Kidney glomerular epithelial cell (primary cell): Measurements from ENCODE around the gene RPL19.

Experiments used
- DNase-seq: peaks from one replicate; lab custom pipeline; 2025; lab: John Stamatoyannopoulos, UW

The RPL19 gene

DNA sequence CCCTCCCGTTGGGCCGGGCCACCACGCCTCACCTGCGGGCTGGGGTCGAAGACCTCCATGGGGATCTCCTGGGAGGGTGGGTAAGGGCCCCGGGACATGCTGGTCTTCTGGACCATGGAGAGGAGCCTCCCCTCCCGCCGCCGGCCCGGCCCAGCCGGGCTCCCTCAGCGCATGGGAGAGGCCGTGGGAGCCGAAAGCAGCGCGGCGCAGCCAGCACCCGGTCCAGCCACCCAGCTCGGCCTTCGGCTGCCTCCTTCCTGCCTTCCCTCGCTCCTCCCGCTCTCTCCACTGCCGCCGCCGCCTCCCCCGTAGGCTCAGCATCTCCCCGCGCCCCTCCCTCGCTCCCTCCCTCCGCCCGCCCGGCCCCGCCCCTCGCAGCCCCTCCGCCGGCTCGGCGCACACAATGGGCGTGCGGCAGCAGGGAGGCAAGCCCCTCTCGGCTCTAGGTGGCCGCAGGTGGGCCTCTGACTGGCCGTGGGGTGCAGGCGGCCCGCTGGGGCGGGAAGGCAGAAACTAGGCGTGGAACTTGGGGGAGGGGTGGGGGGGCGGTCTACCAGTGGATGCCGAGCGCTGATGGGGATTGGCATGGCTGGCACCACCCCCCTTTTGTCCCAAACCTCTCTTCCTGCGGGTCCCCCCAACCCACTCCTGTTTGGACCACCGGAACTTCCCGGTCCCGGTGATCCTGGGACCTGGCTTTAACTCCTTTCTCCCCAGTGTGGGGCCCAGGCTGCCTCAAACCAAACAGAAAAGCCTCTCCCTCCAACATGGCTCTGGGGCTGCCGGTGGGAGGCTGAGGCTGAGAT is 2.5 kb upstream of the RPL19 start, which contains the start of gene CACNB1:
TSS of gene CACNB1 (minus strand) at position 290 of the 806 bp plus-strand sequence. CDS start at position 116, 174 bp downstream.
- peak; percentile 69 for DNase-seq

DNA sequence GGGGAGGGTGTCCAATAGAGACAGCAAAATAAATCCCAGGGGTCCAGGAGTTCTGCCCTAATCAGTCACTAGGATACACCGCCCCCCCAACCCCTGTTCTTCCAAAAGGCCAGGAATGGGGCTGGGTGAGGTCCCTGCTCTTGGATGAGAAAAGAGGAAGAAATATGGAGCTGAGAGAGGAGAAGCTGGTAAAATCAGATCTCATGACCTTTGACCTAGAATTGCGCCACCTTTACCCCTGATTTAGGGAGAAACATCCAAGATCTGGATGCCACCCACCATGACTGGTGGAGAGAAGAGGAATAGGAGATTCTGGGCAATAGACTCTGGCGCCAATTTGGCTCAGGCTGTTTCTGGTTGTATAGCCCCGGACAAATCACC is 1.9 kb upstream of the RPL19 start:
- DNase-seq: no peak

DNA sequence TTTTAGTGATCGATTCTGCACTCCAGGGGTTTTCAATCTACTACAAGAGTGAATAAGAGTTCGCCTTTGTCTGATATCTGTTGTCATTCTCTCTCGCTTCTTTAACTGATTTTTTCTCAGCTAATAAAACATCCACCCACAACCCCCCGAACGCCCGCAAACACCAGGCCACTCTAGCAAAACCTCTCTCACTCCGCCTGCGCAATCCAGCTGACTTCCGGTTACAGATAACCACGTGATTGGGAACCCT is 338 bp upstream of the RPL19 start:
- DNase-seq: no peak

DNA sequence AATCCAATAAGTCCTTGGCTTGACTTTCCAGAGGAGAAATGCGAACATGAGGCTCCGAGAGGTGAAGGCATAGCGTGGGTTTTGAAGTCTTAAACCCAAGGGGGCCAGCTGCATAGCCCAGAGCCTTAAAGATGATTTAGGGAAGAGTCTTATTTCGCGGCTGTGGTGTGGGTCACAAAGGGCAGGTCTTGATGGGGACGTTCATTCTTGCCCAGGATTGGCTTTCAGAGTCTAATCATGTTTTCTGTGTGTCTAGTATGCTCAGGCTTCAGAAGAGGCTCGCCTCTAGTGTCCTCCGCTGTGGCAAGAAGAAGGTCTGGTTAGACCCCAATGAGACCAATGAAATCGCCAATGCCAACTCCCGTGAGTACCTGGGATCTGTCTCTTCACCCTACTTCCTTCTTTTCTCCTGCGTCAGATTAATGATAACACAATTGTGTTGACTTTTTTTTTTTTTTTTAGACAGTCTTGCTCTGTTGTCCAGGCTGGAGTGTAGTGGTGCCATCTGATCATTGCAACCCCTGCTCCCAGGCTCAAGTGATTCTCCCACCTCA is 951 bp downstream of the RPL19 start:
- DNase-seq: no peak

DNA sequence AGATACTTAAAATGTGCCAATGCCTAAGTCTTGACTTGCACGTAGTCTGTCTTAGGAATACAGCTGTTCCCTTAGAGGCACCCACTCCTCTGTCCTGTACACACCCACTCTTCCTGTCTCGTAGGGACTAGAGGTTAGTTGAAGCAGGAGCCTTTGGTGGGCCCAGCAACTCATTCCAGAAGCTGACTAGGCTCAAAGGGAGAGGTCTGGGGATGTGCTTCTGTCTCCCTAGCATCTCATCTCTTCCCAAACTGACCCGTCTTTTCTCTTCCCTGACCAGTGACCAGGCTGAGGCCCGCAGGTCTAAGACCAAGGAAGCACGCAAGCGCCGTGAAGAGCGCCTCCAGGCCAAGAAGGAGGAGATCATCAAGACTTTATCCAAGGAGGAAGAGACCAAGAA is 4.2 kb downstream of the RPL19 start:
- DNase-seq: no peak

DNA sequence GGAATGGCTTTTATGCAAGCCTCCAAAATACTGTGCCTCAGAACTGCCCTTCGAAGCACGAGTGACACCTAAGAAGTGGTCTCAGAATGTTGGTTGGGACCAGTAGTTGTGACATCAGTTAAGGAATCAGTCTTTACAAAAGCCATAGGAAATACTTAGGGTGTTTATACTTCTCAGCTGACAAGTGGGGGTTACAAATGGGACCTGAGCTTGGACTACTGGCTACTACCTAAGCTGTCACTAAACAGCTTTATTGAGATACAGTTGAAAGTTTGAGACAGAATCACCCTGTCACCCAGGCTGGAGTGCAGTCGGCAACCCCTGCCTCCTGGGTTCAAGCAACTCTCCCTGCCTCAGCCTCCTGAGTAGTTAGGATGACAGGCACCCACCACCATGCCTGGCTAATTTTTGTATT is 5.0 kb downstream of the RPL19 start:
- no peak for DNase-seq

DNA sequence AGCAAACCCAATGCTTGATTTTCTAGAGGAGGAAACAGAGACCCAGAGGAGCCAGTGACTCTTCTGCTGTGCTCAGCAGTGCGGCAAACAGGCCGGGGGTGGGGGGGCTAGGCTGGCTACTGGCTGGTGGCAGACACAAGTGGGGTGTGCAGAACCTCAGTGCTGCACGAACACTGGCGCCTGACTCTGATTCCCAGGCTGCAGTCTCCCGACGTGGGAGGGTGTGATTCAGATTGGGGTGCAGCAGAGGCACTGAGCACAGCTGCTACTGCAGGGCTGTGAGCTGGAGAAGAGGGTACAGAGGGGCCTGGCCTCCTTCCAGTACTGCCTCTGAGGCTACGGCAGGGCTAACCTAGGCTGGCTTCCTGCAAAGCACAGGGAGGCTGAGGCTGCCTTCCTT is 8.1 kb downstream of the RPL19 start:
- DNase-seq: no peak

DNA sequence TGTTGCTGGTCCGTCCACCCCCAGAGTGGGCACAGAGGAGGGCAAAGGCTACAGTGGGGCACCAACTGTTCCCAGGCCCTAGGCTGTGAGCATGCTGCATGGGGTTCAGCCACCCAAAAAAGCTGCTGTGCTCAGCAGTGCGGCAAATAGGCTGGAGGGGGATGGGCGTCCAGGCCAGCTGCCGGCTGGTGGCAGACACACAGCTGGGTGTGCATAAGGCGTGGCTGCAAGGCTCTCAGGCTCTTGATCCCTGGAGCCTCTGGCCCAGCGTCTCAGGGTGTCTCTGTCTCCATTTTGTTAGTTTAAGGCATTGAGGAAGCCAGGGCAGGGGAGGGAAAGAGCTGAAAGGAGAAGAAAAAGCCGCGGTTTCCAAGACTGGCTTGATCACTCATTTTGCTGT is 8.8 kb downstream of the RPL19 start:
- no peak for DNase-seq

DNA sequence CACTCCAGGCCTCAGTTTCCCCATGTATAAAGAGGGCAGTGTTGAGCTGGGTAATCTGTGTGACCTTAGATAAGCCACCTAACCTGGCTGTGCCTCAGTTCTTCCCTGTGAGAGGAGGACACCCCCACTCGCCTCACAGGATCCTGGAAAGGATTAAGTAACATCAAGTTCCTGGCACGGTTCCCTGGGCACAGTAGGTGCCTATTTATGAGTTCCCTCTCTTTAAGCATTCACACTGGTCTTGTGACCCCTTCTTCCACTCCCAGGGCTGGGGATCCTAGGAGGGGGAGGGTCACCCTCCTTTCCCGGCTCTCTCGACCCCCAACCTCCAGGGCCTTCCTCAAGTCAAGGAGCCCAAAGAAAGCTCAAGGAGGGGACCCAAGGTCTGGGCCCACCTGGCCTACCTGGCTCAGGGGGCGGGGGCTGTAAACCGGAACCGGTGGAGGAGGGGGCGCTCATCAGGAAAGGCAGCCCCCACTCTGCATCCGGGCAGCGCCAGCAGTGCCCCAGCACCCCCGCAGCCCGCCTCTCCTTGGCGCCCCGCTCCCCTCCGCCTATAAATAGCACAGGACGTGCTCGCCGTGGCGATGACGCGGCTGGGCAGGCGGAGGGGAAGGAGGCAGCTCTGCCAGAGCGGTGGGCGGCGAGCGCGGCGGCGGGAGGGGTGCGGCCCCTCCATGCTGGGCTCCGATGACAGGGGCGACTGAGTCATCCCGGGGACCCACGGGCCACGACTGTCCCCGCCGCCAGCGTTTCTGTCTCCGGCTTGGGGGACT is 9.4 kb downstream of the RPL19 start:
- DNase-seq: no peak

DNA sequence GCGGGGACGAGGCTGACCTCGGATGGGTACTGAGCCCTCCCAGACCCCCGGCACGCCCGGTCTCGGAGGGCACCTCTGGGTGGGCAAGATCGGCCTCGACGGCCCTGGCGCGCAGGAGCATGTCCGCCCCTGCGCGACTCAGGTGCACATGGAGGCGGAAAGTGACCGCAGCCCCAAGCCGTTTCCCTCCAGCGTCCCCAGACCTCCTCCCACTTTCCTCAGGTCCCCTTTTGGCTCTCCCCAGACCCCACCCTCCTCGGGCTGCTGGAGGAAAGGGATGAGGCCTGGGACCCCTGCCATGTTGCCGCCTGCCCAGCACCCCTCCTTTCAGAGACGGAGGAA is 10.0 kb downstream of the RPL19 start:
- no peak for DNase-seq

DNA sequence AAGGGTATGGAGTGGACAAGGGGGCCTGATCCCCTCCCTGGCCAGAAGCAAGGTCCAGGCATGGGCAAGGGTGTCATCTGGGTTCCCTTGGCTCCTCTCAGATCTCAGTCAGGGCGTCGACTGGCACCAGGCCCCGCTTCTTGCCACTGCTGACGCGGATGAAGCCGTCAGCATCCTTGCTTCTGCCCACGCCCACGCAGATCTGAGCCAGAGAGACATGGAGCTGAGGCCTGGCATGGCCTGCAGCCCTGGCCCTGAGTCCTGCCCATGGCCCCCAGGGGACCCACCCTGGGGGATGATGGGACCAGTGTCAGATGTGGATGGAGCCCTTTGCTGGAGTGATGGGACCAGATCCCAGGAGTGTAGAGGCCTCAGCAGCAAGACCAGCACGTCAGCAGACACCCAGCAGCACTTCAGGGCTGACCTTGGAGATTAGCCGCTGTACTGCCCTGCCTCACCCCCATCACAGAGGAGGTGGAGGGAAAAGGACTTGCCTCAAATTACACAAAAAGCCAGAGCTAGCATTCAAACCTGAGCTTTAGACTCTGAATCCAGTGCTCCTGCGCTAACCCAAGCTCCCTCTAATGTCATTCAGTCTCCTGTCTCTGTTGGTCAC is 12.2 kb downstream of the RPL19 start:
- DNase-seq: no peak

DNA sequence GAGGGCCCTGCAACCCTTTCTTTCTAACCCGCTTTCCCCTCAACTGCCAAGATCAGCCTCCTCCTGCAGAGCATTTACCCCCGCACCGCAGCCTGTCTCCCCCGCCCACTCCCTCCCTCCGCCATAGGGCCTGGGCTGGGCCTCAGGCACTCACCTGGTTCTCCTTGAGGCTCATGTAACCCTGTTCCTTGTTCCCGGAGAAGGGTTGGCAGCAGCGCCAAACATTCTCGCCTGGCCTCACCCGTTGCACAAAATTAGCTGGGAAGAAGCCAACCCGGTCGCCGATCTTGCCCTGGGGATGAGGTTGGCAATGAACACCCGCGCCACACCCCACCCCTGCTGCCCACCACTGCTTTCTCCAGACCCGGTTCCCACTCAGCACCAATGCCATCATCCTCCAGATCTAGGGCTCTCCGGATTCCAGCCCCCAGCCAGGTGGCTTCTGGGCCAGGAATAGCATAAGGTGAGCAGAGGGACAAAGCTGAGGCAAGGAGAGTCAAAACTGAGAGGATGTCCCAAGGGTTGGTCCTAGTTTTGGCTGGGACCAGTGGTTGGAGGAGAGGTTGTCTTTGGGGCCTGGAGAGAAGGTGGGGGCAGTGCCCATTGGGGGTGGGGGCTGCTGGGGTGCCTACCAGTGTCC is 12.9 kb downstream of the RPL19 start:
- DNase-seq: no peak

DNA sequence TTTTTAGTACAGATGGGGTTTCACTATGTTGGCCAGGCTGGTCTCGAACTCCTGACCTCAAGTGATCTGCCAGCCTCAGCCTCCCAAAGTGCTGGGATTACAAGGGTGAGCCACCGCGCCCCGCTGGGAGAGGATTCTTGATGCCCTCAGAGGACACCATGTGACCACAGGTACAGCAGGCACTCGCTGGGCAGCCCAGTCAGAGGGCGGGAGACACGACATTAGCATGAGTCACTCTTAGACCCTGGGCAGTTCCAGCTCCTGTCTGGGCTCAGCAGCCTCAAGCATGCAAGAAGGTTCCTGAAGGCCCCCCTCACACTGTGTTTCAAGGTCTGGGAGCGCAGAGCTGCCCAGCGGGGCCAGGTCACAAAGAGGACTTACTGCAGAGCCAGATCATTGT is 13.8 kb downstream of the RPL19 start:
- no peak for DNase-seq

DNA sequence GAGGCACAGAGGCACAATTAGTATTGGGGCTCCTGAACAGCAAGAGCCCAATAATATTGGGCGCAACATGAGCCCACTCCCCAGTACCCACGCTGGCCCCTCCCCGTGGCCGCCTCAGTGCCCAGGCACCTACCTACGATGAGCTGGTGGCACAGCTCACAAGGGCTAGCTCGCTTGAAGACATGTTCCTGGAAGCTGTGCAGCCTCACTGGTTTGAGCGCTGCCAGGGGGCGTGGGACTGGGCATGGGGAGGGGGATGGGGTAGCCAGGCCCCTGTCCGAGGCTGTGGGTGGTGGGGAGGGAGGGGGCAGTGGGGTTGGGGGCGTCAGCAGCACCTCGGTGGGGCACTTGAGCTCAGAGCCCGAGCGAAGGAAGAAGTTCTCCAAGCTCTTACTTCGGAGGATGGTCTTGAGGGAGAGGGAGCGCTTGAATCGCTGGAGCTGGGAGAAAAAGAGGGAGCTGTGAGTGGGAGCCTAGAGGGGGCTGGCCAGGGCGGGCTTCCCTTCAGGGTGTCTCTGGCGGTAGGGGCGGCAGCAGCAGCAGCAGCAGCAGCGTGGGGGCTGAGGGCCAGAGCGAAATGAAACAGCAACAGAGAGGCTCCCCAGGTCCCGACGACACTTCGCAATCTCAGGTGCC is 17.8 kb downstream of the RPL19 start:
- DNase-seq: no peak

DNA sequence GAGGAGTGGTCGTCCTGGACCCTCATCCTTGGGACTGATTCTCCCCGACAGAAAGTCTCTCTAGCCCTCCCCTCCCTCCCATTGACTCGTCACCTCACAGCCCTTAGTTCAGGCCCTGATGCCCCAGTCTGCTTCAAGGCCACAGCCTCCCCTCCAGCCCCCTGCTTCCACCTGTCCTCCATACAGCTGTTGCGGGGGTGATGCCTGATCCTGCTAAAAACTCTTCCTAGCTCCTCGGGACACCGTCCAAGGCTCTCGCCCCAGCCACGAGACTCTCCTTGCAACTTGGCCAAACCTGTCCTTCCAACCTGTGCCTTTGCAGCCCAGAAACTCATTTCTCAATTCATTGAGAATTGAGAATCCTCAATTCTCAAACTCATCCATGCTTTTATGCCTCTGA is 18.8 kb downstream of the RPL19 start:
- DNase-seq: no peak

DNA sequence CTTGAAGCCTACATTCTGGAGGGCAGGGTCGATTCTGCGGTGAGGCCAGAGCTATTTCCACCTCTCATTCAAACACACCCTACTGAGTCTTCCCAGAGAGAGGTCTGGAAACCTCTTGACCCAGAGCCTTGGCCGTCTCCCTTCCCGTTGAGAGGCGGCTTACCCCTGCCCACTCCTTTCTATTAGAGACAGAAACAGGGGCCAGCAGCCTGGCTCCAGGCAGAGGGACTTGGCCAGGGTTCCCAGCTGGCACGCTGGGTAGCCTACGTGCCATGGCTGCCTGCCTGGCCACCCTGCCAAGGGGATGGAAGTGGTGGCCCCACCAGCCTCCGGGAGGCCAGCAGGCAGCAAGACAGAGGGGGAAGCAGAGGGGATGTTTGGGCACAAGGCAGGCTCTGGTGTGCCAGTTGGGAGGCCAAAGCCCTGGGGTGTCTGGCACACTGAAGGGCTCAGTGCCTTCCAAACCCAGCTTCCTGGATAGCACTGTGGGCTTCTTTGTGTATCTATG is 19.6 kb downstream of the RPL19 start:
- DNase-seq: no peak

DNA sequence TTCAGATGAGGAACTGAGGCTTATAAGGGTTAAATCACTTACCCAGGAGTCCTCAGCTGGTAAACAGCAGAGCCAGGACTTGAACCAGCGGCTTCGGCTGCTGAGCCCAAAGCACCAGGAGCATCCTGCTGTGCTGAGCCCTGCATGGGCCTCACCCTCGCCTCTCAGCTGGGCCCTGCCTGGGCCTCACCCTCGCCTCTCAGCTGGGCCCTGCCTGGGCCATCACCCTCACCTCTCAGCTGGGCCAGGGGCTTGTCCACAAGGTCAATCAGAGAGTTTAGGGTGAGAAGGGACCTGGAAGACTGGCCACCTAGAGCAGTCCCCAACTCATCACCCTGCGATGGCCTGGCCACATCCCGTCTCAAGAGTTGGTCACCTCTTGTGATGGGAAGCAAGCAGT is 21.5 kb downstream of the RPL19 start:
- no peak for DNase-seq

DNA sequence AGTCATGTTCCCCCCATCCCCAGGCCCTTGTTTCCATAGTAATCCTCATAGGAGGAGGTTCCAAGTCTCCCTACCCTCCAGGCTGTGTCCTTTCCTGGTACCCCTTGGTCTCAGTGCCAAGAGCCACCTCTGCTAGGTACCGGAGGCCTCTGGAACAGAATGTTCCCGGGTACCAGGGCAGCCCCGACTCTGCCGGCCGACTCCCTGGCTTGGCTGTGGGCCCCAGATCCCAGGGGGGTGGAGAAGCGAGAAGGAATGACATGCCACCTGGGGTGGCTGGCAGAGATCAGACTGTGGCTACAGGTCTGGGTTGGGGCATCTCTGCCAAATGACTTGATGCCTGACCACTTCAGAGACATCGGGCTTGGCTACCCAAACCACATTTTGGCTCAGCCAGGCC is 22.1 kb downstream of the RPL19 start:
- no peak for DNase-seq

DNA sequence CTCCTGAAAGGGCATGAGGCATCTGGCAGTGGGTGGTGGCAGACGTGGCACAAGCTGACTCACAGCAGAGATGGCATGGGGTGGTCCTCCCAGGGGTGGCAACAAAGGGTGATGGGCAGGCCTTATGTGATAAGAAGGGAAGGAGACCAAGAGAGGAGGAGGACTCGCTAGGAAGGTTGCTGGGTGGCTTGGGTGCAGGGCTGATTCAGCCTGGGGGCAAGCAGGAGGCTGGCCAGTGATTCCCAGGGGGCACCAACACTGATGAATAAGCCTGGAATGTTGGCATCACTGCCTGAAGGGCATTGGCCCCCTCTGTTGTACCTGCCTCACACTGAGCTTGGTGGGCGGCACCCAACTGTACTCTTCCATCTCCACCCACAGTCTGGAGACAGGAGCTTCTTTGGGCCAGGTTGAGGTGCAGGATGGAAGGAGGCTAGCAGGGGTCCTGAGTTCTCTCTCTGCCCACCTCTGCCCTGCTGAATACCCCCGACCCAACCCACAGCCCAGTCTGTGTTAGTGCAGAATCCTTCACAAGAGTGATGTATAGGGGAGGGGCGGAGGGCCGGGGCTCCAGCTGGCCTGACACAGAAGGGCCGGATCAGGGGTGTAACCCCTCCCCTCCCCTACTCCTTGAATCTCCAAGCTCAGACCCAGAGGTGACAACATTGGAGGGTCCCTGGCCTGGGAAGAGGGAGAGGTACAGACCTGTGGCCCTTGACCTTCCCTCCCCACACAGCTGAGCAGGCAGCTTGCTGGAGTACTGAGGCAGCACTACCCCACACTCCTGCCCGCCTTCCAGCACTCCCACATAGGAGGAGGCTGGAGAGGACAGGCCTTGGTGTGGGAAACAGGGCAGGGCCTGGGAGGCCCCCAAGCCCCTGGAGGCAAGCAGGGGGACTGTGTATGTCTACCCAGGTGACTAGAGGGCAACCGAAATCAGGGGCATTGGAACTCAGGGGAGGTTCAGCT is 23.1 kb downstream of the RPL19 start:
- no peak for DNase-seq

DNA sequence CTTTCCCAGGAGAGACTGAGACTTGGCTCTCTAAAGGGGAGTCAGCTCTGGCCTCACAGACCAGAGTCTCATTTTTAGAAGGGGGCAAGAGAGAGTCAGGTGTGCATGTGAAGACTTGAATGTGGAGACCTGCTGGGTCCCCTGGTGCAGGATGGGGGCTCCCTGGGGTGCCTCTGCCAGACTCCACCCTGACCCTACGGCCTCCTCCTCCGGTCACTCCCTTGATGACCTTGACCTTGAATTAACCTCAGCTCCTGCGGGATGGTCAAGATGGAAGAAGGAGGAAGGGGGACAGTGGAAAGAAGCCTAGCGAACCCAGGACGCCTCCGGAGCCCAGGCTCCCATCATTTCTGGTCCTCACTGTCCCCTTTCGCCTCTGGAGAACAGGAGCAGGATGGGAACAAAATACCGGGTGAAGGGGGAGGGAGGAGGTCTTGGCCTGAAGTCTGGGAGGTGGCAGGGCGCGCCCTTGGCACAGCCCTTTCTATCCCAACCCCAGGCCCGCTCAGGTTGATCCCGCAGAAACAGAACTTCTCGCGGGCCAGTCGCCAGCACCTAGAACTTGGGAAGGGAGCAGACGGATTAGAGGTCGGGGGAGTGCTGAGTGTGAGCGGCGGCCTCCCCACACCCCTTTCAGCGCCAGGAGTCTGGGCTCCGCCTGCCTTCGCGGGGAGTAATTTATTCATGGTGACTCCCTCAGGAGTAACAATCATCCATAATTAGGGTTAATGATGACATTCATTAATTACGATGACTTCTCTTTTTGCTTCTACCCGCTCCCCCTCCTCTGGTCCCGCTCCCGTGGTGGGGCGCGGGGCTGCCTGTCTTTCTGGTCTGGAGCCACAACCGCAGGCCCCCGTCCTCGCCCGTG is 24.1 kb downstream of the RPL19 start:
- no peak for DNase-seq
